A673 (cell line): ENCODE data around the gene TMEM109. TPM values are rescaled to one million over a fixed set of nuclear protein-coding genes. Genes with fewer than 3 reads are reported as not detected.

Experiments used
- BruUV-seq: library from RNA; stranded (reverse); fragments of 400-500 nt; replicated peaks from 2 replicates; lab custom pipeline; 2021; lab: Mats Ljungman, UMichigan
- CTCF ChIA-PET: fragments of 300-600 bp; sonication (Branson Sonifier 250); formaldehyde crosslinking; loops from one replicate; lab custom pipeline; 2022; ENCODE audit warnings: antibody characterized with exemption; lab: Charles Lee
- POLR2A ChIA-PET: fragments of 300-600 bp; sonication (Branson Sonifier 250); formaldehyde crosslinking; loops from one replicate; lab custom pipeline; 2022; ENCODE audit warnings: antibody characterized with exemption; ENCODE audit not compliant: low non-redundant PET; lab: Charles Lee
- DNase-seq: peaks from one replicate; pipeline ENCODE4 v3.0.0-alpha.2; 2015; ENCODE audit warnings: low spot score
- H3K27ac ChIP-seq: fragments of 200-600 bp; sonication (generic); 2 replicates; pipeline ENCODE4 v1.5.1; 2016; ENCODE audit warnings: mixed run types, low read depth, mild to moderate bottlenecking, mixed read lengths, antibody characterized with exemption, low read length; ENCODE audit not compliant: poor library complexity, severe bottlenecking
- H3K27me3 ChIP-seq: fragments of 200-600 bp; sonication (generic); replicated peaks from 2 replicates; pipeline ENCODE4 v1.6.1; 2017; ENCODE audit warnings: mixed run types, low read depth, mild to moderate bottlenecking, mixed read lengths, antibody characterized with exemption, low read length; ENCODE audit not compliant: insufficient read depth, poor library complexity
- H3K36me3 ChIP-seq: fragments of 200-600 bp; sonication (generic); 2 replicates; pipeline ENCODE4 v1.6.1; 2016; ENCODE audit warnings: mixed run types, mild to moderate bottlenecking, mixed read lengths, antibody characterized with exemption, low read length; ENCODE audit not compliant: insufficient read depth, poor library complexity, severe bottlenecking
- H3K4me1 ChIP-seq: fragments of 200-600 bp; sonication (generic); 2 replicates; pipeline ENCODE4 v1.6.1; 2017; ENCODE audit warnings: mixed run types, mild to moderate bottlenecking, mixed read lengths, antibody characterized with exemption, low read length; ENCODE audit not compliant: insufficient read depth, poor library complexity, severe bottlenecking
- H3K4me3 ChIP-seq: fragments of 200-600 bp; sonication (generic); 2 replicates; pipeline ENCODE4 v1.5.1; 2016; ENCODE audit warnings: low read depth, mixed run types, mild to moderate bottlenecking, mixed read lengths, low read length; ENCODE audit not compliant: poor library complexity, severe bottlenecking
- H3K9me3 ChIP-seq: fragments of 200-600 bp; sonication (generic); 2 replicates; pipeline ENCODE4 v1.6.1; 2016; ENCODE audit warnings: mixed run types, low read depth, mild to moderate bottlenecking, mixed read lengths, antibody characterized with exemption, low read length; ENCODE audit not compliant: poor library complexity, severe bottlenecking
- CTCF ChIP-seq: fragments of 300-800, 200-600 bp; sonication (generic); conservative IDR thresholded peaks from 2 replicates; pipeline ENCODE4 v1.5.1; 2017; ENCODE audit warnings: low read depth, mild to moderate bottlenecking, antibody characterized with exemption, low read length, moderate library complexity, mixed read lengths
- EZH2 ChIP-seq: fragments of 200-600 bp; sonication (generic); IDR thresholded peaks from 2 replicates; pipeline ENCODE4 v1.6.1; 2017; ENCODE audit warnings: borderline replicate concordance, low read depth, mild to moderate bottlenecking, mixed read lengths, antibody characterized with exemption, low read length; ENCODE audit not compliant: poor library complexity, severe bottlenecking
- intact Hi-C: fragments of 100-400 bp; cut with micrococcal nuclease; formaldehyde crosslinking; loops from one replicate; pipeline ENCODE4 v1.10.0; 2022; ENCODE audit not compliant: unreplicated experiment
- total RNA-seq: library from RNA; stranded (reverse); gene quantifications from 2 replicates; pipeline ENCODE4 v1.2.3, GENCODE V29; 2021

TMEM109 gene
- total RNA-seq, 1 experiment from 2014 or later, result 169 TPM

- CTCF ChIA-PET, result no interaction called here
- POLR2A ChIA-PET, result no interaction called here
- no peak for DNase-seq
- Histone ChIP-seq H3K4me3 (no peak overlapping the region), H3K27me3 (no peaks in the 10 kb centered on the region), H3K27ac (no peak overlapping the region), H3K9me3 (no peaks in the 10 kb centered on the region), H3K36me3 (peaks cover 21% of the 10 kb centered on the region), H3K4me1 (no peaks in the 10 kb centered on the region)
- TF ChIP-seq EZH2 (no peak), CTCF (no peak)
- intact Hi-C loops, result no loop called here
- BruUV-seq, result no TSS peak
Measured at GRCh38 chr11:60934124-60934789, 20.3 kb downstream of the TMEM109 start.

GRCh38 chr11:60934790-60935605, 21.0 kb downstream of the TMEM109 start:
- H3K9me3 ChIP-seq, result no peaks in the 10 kb centered on the region
- H3K4me3 ChIP-seq, result no peak overlapping the region
- H3K27me3 ChIP-seq, result no peaks in the 10 kb centered on the region
- TF ChIP-seq CTCF (no peak), EZH2 (no peak)
- intact Hi-C loops, result no loop called here
- H3K4me1 ChIP-seq, result no peaks in the 10 kb centered on the region
- POLR2A ChIA-PET, result no interaction called here
- H3K27ac ChIP-seq, result no peak overlapping the region
- H3K36me3 ChIP-seq, result peaks cover 21% of the 10 kb centered on the region
- BruUV-seq, result no TSS peak
- CTCF ChIA-PET, result no interaction called here
- no peak for DNase-seq

DNA sequence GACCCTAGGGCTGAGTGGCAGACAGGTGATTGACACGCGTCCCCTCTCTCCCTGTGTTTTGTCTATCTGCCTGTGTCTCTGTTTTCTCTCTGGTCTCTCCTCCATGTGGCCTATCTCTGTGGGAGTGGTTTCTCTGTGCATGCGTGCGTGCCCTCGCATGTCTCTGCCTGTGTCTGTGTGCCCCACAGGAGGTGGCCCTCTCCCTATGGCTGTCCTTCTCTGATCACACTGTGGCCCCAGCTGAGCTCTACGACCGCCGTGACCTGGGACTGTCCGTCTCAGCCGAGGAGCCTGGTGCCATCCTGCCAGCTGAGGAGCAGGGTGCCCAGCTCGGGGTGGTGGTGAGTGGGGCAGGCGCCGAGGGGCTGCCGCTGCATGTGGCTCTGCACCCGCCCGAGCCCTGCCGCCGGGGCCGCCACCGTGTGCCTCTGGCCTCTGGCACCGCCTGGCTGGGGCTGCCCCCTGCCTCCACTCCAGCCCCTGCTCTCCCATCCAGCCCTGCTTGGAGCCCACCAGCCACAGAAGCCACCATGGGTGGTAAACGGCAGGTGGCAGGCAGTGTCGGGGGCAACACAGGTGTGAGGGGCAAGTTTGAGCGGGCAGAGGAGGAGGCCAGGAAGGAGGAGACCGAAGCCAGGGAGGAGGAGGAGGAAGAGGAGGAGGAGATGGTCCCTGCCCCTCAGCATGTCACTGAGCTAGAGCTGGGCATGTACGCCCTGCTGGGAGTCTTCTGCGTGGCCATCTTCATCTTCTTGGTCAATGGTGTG, 21.9 kb downstream of the TMEM109 start:
- H3K27me3 ChIP-seq, result no peaks in the 10 kb centered on the region
- intact Hi-C loops, result no loop called here
- H3K27ac ChIP-seq, result no peak overlapping the region
- no peak for TF ChIP-seq EZH2
- TF ChIP-seq CTCF, result no peak
- no TSS peak for BruUV-seq
- POLR2A ChIA-PET, result no interaction called here
- no peak for DNase-seq
- H3K4me1 ChIP-seq, result no peaks in the 10 kb centered on the region
- H3K9me3 ChIP-seq, result no peaks in the 10 kb centered on the region
- peaks cover 18% of the 10 kb centered on the region for H3K36me3 ChIP-seq
- H3K4me3 ChIP-seq, result no peak overlapping the region
- CTCF ChIA-PET, result no interaction called here
